DOHH2 (cell line): ENCODE results near the gene ANKRD65.

Experiments
- EZH2phosphoT487 ChIP-seq: fragments of 200-600 bp; sonication (generic); IDR thresholded peaks from 2 replicates; pipeline ENCODE4 v1.6.1; 2017; ENCODE audit warnings: borderline replicate concordance, mild to moderate bottlenecking, antibody characterized with exemption, low read length, moderate library complexity, mixed read lengths
- TF ChIP-seq, protein P1 (sequence below): fragments of 200-600 bp; sonication (generic); IDR thresholded peaks from one replicate; pipeline ENCODE4 v1.5.1; 2014; ENCODE audit warnings: antibody characterized with exemption, mild to moderate bottlenecking, low read depth, low read length; ENCODE audit not compliant: poor library complexity, severe bottlenecking

DNA sequence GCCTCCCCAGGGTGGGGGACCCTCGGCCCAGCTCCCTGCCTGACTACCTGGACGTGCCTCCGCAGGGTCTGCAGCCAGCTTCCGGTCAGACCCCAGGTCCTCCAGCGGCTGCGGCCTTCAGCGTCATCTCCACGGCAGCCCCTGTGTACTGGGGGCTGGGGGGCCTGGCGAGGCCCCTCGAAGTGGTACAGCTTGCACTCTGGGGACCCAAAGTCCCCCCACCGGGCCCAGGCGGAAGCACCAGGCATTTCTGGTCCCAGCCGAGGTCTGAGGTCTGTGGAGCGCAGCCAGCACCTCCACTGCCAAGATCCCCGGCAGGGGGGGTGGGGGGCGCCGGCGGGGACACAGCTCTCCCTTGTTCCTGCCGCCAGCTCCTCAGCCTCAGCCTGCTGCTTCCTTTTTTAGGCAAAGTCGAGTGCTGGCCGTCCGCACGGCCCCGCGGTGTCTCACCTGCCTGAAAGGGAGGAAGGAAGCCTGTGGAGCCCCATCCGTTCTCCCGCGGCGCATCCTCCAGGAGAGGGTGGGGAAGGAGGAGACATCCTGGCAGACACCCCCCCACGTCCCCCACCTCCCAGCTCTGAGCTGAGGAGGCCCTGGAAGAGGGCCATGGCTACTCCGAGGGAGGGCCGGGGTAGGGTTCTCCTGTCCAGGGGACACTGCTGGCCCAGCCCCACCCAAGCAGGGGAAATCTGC is 13.2 kb upstream of the ANKRD65 start:
- TF ChIP-seq EZH2phosphoT487 = no peak
- TF ChIP-seq, protein P1, sequence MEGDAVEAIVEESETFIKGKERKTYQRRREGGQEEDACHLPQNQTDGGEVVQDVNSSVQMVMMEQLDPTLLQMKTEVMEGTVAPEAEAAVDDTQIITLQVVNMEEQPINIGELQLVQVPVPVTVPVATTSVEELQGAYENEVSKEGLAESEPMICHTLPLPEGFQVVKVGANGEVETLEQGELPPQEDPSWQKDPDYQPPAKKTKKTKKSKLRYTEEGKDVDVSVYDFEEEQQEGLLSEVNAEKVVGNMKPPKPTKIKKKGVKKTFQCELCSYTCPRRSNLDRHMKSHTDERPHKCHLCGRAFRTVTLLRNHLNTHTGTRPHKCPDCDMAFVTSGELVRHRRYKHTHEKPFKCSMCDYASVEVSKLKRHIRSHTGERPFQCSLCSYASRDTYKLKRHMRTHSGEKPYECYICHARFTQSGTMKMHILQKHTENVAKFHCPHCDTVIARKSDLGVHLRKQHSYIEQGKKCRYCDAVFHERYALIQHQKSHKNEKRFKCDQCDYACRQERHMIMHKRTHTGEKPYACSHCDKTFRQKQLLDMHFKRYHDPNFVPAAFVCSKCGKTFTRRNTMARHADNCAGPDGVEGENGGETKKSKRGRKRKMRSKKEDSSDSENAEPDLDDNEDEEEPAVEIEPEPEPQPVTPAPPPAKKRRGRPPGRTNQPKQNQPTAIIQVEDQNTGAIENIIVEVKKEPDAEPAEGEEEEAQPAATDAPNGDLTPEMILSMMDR = no peak
